ENCODE results near the gene NFKBIZ.

The NFKBIZ gene

GRCh38 chr3:101827211-101828174 lies 21.8 kb upstream of the NFKBIZ start:
- DNase-seq = peak; percentile 91

DNA sequence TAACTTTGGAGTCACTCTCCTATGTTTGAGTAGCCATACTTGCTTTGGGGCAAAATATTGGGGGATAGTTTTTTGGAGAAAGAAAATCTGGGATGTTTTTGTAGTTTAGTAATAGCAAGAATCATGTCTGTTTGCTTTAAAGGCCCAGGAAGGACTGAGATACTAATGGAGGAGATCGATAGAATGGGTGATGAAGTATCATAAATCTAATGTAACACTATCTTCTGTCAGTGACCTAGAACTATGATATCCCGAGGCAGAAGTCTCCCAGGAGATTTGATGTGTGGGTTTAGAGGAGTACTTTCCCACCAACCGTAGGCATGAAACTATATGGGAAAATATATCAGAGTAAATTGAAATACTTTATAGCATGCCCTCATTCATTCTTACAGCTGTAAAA lies 21.0 kb upstream of the NFKBIZ start:
- no peak for DNase-seq

GRCh38 chr3:101828691-101829436 lies 20.4 kb upstream of the NFKBIZ start:
- peak; percentile 61 for DNase-seq

- DNase-seq = no peak
Measured at GRCh38 chr3:101829437-101829830, 19.9 kb upstream of the NFKBIZ start.

- DNase-seq = no peak
Measured at GRCh38 chr3:101829874-101830273, 19.4 kb upstream of the NFKBIZ start.

DNA sequence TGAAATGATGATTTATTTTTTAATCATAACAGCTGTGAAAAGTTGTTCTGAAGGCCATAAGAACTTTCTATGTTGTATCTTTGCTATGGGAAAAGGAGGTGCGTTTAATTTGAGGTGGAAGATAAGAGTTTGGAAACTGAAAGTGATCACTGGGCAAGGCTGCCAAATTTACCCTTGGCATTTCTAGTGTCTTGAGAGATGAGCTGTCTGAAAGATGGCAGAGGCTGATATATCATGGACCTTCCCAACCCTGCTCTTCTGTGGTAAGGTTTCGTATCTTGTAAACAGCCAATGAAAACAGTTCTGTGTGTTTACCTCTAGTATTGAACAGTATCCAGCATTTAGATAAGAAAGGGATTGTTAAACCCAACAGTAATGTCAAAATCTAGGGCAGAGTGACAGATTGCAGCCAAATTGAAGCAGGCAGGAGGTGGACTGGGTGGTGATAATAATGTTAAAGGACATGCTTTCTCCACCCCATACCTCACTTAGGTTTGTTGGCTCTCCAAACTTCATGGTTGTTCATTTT lies 15.8 kb upstream of the NFKBIZ start:
- DNase-seq = no peak

DNA sequence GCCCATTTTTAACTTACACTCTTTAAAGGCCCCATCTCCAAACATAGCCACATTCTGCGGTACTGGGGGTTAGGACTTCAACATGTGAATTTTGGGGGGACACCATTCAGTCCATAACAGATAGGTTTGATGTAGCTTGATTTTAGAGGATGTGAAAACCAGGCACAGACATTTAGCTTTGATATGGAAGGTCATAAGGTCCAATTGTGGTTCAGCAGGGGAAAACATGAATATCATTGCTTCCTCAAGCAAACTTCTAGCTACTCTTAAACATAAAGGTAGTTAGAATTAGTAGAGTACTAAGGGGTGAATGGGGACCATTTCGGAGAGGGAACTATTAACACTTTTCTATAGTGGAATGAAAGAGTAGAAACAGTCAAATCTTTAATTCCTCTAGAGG lies 13.6 kb upstream of the NFKBIZ start:
- no peak for DNase-seq

GRCh38 chr3:101836160-101836559 lies 13.2 kb upstream of the NFKBIZ start:
- DNase-seq = no peak

- no peak for DNase-seq
Measured at GRCh38 chr3:101836652-101837598, 12.4 kb upstream of the NFKBIZ start.

- DNase-seq = no peak
Measured at GRCh38 chr3:101838691-101839090, 10.6 kb upstream of the NFKBIZ start.

- no peak for DNase-seq
Measured at GRCh38 chr3:101840066-101840465, 9.2 kb upstream of the NFKBIZ start.

- DNase-seq = no peak
Measured at GRCh38 chr3:101842245-101842934, 6.9 kb upstream of the NFKBIZ start.

- DNase-seq = no peak
Measured at GRCh38 chr3:101842935-101843330, 6.4 kb upstream of the NFKBIZ start.

DNA sequence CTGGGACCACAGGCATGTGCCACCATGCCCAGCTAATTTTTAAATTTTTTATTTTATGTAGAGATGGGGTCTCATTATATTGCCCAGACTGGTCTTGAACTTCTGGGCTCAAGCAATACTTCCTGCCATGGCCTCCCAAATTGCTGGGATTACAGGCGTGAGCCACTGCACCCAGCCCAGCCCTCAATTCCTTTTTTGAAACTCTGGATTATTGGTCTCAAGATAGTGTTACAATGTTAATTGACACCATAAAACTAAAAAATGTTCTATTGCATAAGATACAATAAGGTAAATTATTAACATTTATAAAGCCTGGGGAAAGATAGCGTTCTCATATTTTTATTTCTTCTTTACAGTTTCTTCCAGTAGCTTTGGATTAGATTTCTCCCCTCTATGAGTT lies 3.9 kb upstream of the NFKBIZ start:
- no peak for DNase-seq

- no peak for DNase-seq
Measured at GRCh38 chr3:101846709-101847108, 2.6 kb upstream of the NFKBIZ start.

GRCh38 chr3:101847328-101847727 lies 2.0 kb upstream of the NFKBIZ start:
- no peak for DNase-seq

DNA sequence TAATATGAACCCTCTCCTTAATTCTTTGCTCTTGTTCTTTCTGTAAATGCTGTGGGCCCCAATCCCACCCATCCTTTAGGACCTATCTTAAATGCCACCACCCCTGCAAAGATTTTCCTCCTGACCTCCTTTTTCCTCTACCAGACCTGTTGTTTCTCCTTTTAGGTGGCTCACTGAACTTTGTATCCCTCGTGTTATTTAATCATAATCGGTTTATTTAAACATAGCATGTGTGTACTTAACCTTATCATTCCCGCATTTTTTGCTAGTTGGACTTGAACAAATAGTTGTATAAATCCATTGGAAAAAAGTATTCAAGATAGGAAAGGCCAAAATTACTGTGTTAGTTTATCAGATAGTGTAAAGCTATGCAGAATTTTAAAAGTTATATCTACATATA lies 988 bp upstream of the NFKBIZ start:
- DNase-seq = no peak

DNA sequence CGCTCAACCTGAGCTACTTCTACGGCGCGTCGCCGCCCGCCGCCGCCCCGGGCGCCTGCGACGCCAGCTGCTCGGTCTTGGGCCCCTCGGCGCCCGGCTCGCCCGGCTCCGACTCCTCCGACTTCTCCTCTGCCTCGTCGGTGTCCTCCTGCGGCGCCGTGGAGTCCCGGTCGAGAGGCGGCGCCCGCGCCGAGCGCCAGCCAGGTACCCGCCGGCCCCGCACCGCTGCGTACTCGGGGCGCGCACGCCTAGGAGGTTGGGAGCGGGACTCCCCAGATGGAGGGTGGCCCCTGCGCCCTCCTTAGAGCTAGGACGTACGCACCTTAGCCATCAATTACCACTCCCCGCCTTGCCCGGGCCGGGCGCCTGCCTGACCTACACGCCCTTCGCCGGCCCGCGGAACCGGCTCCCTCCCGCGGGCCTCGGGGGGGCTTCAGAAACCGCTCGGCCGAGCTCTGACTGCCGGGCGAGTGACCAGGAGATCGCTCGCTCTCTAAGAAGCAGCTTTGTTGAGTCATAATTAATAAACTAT lies 466 bp downstream of the NFKBIZ start:
- peak; percentile 59 for DNase-seq

DNA sequence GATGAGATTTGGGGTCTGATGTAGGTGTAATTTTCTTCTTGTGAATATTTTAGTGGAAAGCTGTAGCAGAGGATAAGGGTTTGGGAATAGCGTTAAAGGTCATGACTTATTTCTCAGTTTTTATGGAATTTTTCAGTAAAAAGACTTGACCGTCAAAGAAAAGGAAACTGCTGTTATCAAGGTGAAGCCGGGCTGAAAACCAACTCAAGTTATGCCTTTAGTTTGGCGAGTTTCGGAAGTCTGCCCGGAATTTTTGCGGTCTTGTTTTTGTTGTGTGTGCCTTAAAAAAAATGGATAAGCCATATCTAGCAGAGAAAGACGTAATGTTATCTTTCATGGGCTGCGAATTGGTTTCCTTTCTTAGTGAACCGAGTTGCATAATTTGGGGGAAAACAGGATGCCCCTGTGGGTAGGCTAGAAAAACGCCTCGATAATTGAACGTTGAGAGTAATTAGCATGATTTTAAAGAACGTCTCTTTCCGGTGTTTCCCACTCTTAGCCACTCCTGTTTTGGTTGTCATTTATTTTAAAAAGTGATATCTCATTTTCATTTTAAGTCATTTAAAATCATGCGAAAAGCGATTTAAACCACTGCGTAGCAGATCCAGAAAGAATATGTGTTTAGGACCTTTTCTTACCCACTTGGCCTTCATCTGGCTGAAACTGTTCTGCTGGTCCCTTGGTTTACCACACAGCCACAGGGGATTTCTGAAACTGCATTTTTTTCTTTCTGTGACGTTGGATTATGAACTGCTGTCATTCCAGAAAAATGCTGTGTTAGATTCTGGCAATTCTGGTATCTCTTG lies 1.1 kb downstream of the NFKBIZ start:
- DNase-seq = peak; percentile 66

GRCh38 chr3:101851072-101851770 lies 1.9 kb downstream of the NFKBIZ start:
- DNase-seq = no peak

Data from stimulated activated CD4-positive, alpha-beta T cell treated with anti-CD3 and anti-CD28 coated beads, Interleukin-4, amount 100 ng/mL, for 24 hours (primary cell).